SK-N-MC (cell line): ENCODE results near the gene OR4F6.

Experiments used
- EZH2 ChIP-seq: fragments of 200-600 bp; sonication (generic); IDR thresholded peaks from one replicate; pipeline ENCODE4 v1.6.1; 2017; ENCODE audit warnings: antibody characterized with exemption
- POLR2AphosphoS5 ChIP-seq: IDR thresholded peaks from 2 replicates; pipeline ENCODE4 v1.6.1; 2012; ENCODE audit warnings: mild to moderate bottlenecking, low read depth, low read length, borderline replicate concordance

DNA sequence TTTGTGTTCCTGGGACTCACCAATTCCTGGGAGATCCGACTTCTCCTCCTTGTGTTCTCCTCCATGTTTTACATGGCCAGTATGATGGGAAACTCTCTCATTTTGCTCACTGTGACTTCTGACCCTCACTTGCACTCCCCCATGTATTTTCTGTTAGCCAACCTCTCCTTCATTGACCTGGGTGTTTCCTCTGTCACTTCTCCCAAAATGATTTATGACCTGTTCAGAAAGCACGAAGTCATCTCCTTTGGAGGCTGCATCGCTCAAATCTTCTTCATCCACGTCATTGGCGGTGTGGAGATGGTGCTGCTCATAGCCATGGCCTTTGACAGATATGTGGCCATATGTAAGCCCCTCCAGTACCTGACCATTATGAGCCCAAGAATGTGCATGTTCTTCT, 25.5 kb downstream of the OR4F6 start:
- TF ChIP-seq EZH2 (no peak), POLR2AphosphoS5 (no peak)
